DOHH2 (cell line): Measurements from ENCODE around the gene MAN2B2.
"Not testable (repeated sequence)": the region's sequence is repeated elsewhere in the genome, so short reads cannot be mapped to it uniquely, and the experiment has no call there.

Source experiments
- H3F3A ChIP-seq: fragments of 200-600 bp; sonication (generic), shearing (Covaris generic); 2 replicates; pipeline ENCODE4 v1.6.0; 2016; ENCODE audit warnings: antibody characterized with exemption, mild to moderate bottlenecking; ENCODE audit not compliant: control insufficient read depth, insufficient read depth
- H3K27ac ChIP-seq: fragments of 200-600 bp; sonication (generic); 2 replicates; pipeline ENCODE4 v1.5.1; 2014; ENCODE audit warnings: low read depth, mild to moderate bottlenecking, low read length, moderate library complexity
- H3K27me3 ChIP-seq: fragments of 200-600 bp; sonication (generic); 2 replicates; pipeline ENCODE4 v1.6.1; 2014; ENCODE audit warnings: mild to moderate bottlenecking, low read length, mixed read lengths; ENCODE audit not compliant: control insufficient read depth
- H3K36me3 ChIP-seq: fragments of 200-600 bp; sonication (generic); 2 replicates; pipeline ENCODE4 v1.6.1; 2014; ENCODE audit warnings: mild to moderate bottlenecking, low read length, moderate library complexity, mixed read lengths; ENCODE audit not compliant: control insufficient read depth
- H3K4me1 ChIP-seq: fragments of 200-600 bp; sonication (generic); 2 replicates; pipeline ENCODE4 v1.6.1; 2014; ENCODE audit warnings: mild to moderate bottlenecking, low read length, mixed read lengths; ENCODE audit not compliant: control insufficient read depth
- H3K4me2 ChIP-seq: fragments of 200-600 bp; sonication (generic); 2 replicates; pipeline ENCODE4 v1.6.0; 2014; ENCODE audit warnings: mild to moderate bottlenecking, low read length, moderate library complexity
- H3K4me3 ChIP-seq: fragments of 200-600 bp; sonication (generic); 2 replicates; pipeline ENCODE4 v1.5.1; 2014; ENCODE audit warnings: mild to moderate bottlenecking, low read length, mixed read lengths
- H3K79me2 ChIP-seq: fragments of 200-600 bp; sonication (generic); 2 replicates; pipeline ENCODE4 v1.6.1; 2014; ENCODE audit warnings: mild to moderate bottlenecking, low read length, mixed read lengths; ENCODE audit not compliant: control insufficient read depth
- H3K9me2 ChIP-seq: fragments of 200-600 bp; sonication (generic); replicated peaks from 2 replicates; pipeline ENCODE4 v1.6.1; 2014; ENCODE audit warnings: mild to moderate bottlenecking, low read length, mixed read lengths; ENCODE audit not compliant: control insufficient read depth
- H3K9me3 ChIP-seq: fragments of 200-600 bp; sonication (generic); 2 replicates; pipeline ENCODE4 v1.6.1; 2014; ENCODE audit warnings: antibody characterized with exemption, low read length, mixed read lengths; ENCODE audit not compliant: control insufficient read depth, insufficient read depth
- H4K20me1 ChIP-seq: fragments of 200-600 bp; sonication (generic); 2 replicates; pipeline ENCODE4 v1.6.0; 2014; ENCODE audit warnings: low read depth, mild to moderate bottlenecking, antibody characterized with exemption, low read length, moderate library complexity; ENCODE audit not compliant: control insufficient read depth, insufficient read depth
- EZH2phosphoT487 ChIP-seq: fragments of 200-600 bp; sonication (generic); IDR thresholded peaks from 2 replicates; pipeline ENCODE4 v1.6.1; 2017; ENCODE audit warnings: borderline replicate concordance, mild to moderate bottlenecking, antibody characterized with exemption, low read length, moderate library complexity, mixed read lengths
- TF ChIP-seq, protein P1 (sequence below): fragments of 200-600 bp; sonication (generic); IDR thresholded peaks from one replicate; pipeline ENCODE4 v1.5.1; 2014; ENCODE audit warnings: antibody characterized with exemption, mild to moderate bottlenecking, low read depth, low read length; ENCODE audit not compliant: poor library complexity, severe bottlenecking

Gene MAN2B2

GRCh38 chr4:6625256-6625655, 50.3 kb downstream of the MAN2B2 start:
- Histone ChIP-seq H3F3A (no peaks in the 10 kb centered on the region), H3K27me3 (no peaks in the 10 kb centered on the region), H3K4me3 (no peak overlapping the region), H3K36me3 (no peaks in the 10 kb centered on the region), H3K4me2 (no peak overlapping the region), H3K79me2 (no peaks in the 10 kb centered on the region), H3K27ac (no peak overlapping the region), H4K20me1 (no peaks in the 10 kb centered on the region), H3K4me1 (no peaks in the 10 kb centered on the region), H3K9me3 (no peaks in the 10 kb centered on the region), H3K9me2 (no peaks in the 10 kb centered on the region)
- TF ChIP-seq, protein P1, sequence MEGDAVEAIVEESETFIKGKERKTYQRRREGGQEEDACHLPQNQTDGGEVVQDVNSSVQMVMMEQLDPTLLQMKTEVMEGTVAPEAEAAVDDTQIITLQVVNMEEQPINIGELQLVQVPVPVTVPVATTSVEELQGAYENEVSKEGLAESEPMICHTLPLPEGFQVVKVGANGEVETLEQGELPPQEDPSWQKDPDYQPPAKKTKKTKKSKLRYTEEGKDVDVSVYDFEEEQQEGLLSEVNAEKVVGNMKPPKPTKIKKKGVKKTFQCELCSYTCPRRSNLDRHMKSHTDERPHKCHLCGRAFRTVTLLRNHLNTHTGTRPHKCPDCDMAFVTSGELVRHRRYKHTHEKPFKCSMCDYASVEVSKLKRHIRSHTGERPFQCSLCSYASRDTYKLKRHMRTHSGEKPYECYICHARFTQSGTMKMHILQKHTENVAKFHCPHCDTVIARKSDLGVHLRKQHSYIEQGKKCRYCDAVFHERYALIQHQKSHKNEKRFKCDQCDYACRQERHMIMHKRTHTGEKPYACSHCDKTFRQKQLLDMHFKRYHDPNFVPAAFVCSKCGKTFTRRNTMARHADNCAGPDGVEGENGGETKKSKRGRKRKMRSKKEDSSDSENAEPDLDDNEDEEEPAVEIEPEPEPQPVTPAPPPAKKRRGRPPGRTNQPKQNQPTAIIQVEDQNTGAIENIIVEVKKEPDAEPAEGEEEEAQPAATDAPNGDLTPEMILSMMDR, result no peak
- no peak for TF ChIP-seq EZH2phosphoT487

- H3K9me2 ChIP-seq, result no peaks in the 10 kb centered on the region
- H3K4me1 ChIP-seq, result no peaks in the 10 kb centered on the region
- no peaks in the 10 kb centered on the region for H4K20me1 ChIP-seq
- TF ChIP-seq EZH2phosphoT487, result no peak
- TF ChIP-seq, protein P1, result no peak
- H3K36me3 ChIP-seq, result no peaks in the 10 kb centered on the region
- H3K27me3 ChIP-seq, result no peaks in the 10 kb centered on the region
- no peak overlapping the region for H3K27ac ChIP-seq
- H3K9me3 ChIP-seq, result no peaks in the 10 kb centered on the region
- H3K4me2 ChIP-seq, result no peak overlapping the region
- no peak overlapping the region for H3K4me3 ChIP-seq
- no peaks in the 10 kb centered on the region for H3F3A ChIP-seq
- H3K79me2 ChIP-seq, result no peaks in the 10 kb centered on the region
Observed at GRCh38 chr4:6626066-6626465, 51.1 kb downstream of the MAN2B2 start.

GRCh38 chr4:6627832-6628231, 52.8 kb downstream of the MAN2B2 start:
- no peak overlapping the region for H3K27ac ChIP-seq
- H4K20me1 ChIP-seq, result no peaks in the 10 kb centered on the region
- TF ChIP-seq EZH2phosphoT487, result no peak
- TF ChIP-seq, protein P1, result no peak
- H3K79me2 ChIP-seq, result no peaks in the 10 kb centered on the region
- H3K9me3 ChIP-seq, result no peaks in the 10 kb centered on the region
- H3K9me2 ChIP-seq, result no peaks in the 10 kb centered on the region
- no peak overlapping the region for H3K4me2 ChIP-seq
- no peaks in the 10 kb centered on the region for H3K4me1 ChIP-seq
- no peaks in the 10 kb centered on the region for H3K36me3 ChIP-seq
- no peaks in the 10 kb centered on the region for H3K27me3 ChIP-seq
- no peak overlapping the region for H3K4me3 ChIP-seq
- no peaks in the 10 kb centered on the region for H3F3A ChIP-seq

DNA sequence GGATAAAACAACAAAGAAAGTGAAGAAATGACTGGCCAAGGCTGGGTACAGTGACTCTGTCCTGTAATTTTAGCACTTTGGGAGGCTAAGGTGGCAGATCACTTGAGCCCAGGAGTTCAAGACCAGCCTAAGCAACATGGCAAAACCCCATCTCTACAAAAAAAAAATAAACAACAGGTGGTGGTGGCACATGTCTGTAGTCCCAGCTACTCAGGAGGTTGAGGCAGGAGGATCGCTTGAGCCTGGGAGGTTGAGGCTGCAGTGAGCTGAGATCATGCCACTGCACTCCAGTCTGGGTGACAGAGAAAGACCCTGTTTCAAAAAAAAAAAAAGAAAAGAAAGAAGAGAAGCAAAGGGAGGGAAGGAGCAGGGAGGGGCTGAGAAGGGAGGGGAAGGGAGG, 53.5 kb downstream of the MAN2B2 start:
- not testable (repeated sequence) for H3K36me3 ChIP-seq, H3F3A ChIP-seq, H3K27me3 ChIP-seq, H3K4me3 ChIP-seq, H3K9me2 ChIP-seq, H3K4me2 ChIP-seq, H4K20me1 ChIP-seq, H3K27ac ChIP-seq, H3K79me2 ChIP-seq, H3K9me3 ChIP-seq, H3K4me1 ChIP-seq
